Raji (cell line): Measurements from ENCODE around the gene FSD1L.

ENCODE experiments used
- POLR2A ChIP-seq: IDR thresholded peaks from 2 replicates; pipeline ENCODE4 v1.6.1; 2011; ENCODE audit warnings: low read depth, low read length, control low read depth; ENCODE audit not compliant: insufficient read depth

Gene FSD1L

DNA sequence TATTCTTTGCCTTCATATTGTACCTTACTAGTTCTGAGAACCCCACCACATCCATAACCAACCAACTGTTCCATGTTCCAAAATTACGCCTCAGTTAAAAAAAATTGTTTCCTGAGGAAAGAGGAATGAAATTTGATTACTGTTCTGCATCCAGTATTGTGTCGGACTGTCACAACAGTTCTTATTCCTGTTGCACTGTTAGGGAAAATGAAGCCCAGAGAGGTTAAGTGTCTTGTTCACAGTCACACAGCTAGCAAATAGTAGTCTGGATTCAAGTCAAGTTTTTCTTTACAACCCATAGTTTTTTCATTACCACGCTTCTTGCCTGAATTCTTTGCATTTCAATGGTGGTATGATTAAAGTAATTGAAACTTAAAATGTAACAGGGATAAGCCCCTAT is 4.4 kb downstream of the FSD1L start:
- no peak for TF ChIP-seq POLR2A

DNA sequence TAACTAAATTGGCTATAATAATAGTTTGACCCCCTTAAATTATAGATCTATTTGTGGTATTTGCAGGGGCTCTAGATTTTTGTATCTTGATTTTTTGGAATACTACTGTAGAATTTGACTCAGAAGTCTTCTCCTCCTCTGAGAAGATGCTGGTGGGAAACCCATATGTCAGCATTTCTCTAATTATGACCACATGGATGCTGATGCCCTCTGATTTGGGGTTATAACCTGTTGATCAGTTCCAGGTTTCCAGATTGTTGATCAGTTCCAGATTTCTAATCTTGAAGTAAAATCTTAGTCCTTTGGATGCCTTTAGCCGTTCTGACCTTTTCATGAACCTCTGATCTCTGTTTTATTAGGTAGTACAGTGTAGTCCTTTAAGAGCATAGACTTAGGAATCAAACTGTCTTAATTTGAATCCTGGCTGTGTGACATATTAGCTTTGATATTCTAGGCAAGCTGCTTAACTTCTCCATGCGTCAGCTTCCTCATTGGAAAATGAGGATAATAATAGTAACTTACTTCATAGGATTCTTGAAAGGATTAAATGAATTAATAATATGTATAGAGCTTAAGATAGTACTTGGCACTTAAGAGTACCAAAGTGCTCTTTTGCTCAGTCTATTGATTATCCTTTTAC is 8.1 kb downstream of the FSD1L start:
- no peak for TF ChIP-seq POLR2A

DNA sequence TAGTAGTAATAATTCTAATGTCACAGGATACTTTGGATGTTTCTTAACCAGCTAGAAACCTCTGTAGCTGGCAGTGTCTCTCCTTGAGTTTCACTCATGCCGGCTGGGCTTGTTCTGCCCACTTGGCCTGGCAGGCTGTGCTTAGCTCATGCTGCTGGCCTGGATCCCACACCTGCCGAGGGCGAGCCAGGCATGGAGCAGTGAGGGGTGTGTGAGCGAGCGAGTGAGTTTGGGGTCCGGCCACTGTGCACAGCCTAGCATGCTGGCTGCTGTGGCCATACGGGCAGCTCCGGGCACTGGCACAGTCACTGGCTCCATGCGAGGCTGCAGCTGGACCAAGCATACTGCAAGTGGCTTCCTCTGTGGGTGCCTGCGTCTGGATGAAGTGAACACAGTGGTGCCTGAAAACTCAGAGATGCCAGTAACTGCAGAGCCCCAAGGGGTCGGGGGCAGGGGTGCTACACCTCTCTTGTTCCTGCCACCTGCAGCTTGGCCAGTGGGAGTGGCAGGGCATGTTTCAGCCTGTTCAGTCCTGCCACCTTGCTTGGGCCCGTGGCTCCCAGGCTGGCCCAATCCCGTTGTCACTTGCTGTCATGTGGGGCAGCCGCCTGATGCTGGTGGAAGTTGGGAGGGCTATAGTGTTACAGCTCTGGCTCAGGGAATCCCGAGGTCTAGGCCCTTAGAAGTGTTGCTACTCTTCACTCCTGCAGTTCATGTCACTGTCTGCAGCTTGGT is 9.9 kb downstream of the FSD1L start:
- TF ChIP-seq POLR2A = no peak

DNA sequence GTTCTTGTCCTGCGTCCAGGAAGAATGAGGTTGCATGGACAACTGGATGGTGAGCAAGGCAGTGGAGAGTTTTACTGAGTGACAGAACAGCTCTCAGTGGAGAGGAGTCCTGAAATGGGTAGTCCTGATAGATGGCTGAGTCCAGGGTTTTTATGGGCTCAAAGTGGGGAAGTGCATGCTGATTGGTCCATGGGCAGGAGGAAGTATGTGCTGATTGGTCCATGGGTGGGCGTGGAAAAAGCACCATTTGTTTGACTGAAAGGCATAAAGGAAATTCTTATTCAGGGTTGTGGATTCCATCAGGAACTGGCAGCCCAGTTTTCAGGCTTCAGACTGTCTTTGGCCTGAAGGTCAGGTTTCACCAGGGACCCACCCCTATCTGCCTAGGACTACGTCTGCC is 10.6 kb downstream of the FSD1L start:
- no peak for TF ChIP-seq POLR2A

DNA sequence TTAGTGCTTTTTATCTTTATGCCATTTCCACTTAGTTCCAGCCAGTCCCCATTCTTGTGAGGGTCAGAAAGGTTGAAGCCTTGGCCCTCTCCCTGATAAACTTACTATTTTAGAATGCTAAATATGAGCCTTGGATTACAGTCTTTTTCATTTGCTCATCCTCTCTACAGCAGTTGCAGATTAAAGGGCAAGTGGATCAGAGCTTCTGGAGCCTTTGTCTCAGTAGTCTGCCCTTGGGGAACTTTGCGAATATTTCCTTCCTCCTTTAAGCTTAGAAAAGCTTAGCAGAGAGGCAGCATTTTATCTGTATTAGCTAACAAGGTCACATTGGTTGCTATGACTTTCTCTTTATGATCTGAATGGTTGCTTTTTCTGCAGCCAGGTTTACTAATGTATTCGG is 11.5 kb downstream of the FSD1L start:
- no peak for TF ChIP-seq POLR2A

DNA sequence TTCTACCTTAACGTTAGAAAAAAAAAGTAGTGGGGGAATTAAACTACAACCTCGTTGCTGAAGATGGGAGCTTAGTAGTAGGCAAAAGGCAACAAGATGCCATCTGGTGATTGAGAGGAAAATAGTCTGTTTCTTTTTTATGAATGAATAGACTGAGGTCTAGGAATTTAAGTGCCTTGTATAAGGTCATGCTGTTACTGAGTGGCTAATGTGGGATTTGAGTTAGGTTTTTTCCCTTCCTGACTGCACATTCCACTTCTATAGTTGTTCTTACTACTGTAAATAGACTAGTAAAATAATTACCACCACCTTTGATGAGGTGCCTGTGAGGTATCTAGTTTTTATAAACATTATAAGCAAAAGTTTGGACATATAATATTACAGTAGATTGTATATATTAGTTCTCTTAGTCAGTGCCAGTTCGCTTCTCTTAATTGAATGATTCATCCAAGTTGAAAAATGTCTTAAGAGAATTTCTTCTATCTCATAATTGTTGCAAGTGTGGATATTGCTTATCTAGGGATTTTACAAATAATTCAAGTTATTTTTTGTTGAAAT is 19.1 kb downstream of the FSD1L start:
- no peak for TF ChIP-seq POLR2A

DNA sequence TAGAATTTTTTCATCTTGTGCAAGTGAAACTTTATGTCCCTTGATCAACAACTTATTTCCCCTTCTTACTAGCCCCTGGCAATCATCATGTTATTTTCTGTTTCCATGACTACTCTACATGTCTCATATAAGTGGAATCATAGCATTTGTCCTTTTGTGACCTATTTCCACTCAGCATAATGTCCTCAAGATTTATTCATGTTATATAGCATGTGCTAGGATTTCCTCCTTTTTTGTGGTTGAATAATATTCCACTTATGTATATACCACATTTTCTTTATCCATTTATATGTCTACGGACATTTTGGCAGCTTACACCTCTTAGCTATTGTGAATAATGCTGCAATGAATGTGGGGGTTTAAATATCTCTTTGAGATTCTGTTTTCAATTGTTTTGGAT is 21.0 kb downstream of the FSD1L start:
- no peak for TF ChIP-seq POLR2A

DNA sequence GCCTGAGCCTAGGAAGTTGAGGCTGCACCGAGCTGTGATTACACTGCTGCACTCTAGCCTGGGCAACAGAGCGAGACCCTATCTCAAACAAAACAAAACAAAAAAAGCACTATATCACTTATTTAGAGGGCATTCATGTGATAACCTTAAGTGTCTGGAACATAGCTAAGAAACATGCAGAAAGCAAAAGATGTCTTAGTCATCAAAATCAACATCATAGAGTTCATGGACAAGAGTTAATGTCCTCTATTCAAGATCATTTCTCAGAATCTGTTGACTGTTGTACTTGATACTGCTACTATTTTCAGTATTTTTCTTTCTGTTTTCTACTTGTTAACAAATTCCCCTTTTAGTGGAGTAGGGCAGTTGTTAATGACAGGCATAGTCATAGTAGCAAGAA is 25.4 kb downstream of the FSD1L start:
- TF ChIP-seq POLR2A = no peak

DNA sequence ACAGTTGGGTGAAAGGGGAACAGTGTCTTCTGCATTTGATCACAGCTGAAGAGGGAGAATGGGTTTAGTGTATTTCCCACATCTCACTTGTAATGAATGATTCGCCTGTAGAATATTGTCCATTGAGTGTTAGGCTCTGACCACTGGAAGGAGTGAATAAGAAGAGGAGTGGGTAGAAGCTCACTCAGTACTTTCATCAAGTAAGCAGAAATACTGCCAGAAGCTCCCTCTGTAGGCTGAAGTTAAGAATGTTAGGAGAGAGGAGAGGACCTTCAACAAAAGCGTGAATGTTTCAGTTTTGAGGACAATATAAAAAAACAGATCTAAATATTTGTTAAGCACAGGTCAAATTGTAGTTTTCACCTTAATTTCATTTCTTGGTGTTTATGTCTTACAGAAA is 27.5 kb downstream of the FSD1L start:
- no peak for TF ChIP-seq POLR2A

DNA sequence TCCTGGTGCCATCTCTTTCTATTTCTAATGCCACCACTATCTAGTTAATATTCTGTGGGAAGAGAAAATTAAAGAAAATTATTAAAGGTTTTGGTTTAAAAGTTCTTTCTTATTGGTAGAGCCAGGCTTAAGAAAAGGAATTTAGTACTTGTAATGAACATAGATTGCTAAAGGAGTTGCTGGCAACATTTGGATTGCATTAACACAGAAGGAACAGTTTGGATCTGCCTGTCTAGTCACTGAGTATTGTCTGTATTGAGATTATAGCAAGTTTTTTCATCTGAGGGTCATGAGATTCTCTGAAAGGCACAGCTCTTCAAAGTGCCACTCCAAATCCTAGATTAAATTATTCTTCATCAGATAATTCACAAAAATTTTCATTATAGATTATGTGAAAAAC is 32.0 kb downstream of the FSD1L start:
- TF ChIP-seq POLR2A = no peak

DNA sequence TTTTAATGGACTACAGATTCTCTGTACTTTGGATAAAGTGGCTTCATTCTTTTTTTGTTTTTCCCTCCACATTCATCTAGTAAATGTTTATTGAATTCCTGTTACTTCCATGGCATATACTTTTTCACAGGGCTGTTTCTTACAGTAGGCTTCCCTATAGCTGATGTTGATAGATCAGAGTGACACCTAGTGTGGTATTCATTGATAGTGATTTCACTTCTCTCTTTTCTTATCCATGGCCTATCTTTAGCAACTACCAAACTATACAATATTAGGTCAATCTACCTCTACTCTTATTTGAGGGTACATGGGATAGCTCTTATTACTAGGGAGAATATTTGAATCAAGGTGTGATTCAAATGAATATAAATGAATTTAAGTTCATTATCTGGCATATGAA is 35.8 kb downstream of the FSD1L start:
- TF ChIP-seq POLR2A = no peak

DNA sequence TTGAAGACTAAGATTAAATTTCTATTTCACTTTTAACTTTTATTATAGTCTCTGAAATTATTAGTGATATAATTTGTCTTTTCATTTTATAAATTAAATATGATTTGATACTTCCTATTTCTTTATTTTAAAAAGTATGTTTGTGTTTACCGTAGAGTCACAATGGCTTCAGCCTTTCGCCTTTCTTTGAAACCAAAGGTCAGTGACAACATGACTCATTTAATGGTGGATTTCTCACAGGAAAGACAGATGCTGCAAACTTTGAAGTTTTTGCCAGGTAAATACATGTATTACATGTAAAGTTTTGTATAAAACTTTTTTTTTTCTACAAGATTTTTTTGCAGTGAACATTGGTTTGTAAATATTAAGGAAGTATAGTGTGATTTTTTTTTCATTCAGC is 36.4 kb downstream of the FSD1L start:
- TF ChIP-seq POLR2A = no peak

DNA sequence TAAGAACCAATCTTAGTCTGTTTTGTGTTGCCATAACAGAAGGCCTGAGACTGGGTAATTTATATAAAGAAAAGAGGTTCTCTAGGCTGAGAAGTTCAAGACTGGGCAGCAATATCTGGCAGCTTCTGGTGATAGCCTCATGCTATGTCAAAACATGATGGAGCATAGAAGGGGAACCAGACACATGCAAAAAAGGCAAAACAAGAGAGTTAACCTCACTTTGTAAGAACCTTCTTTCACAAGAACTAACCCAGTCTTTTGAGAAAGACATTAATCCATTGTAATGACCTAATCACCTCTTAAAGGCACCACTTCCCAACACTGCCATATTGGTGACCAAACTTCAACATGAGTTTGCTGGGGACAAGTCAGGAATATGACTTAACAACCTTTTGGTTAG is 37.3 kb downstream of the FSD1L start:
- no peak for TF ChIP-seq POLR2A

DNA sequence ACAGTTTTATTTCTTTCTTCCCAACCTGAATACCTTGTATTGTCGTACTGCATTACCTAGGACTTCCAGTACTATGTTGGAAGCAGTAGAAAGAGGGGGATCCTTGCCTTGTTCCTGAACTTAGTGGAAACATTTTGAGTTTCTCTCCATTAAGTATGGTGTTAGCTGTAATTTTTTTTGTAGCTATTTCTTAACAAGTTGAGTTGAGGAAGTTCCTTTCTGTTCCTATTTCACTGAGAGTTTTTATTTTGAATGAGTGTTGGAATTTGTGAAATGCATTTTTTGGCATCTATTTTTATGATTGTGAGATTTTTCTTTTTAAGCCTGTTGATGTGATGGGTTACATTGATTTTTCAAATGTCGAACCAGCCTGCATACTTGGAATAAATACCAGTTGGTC is 49.0 kb downstream of the FSD1L start:
- TF ChIP-seq POLR2A = no peak

DNA sequence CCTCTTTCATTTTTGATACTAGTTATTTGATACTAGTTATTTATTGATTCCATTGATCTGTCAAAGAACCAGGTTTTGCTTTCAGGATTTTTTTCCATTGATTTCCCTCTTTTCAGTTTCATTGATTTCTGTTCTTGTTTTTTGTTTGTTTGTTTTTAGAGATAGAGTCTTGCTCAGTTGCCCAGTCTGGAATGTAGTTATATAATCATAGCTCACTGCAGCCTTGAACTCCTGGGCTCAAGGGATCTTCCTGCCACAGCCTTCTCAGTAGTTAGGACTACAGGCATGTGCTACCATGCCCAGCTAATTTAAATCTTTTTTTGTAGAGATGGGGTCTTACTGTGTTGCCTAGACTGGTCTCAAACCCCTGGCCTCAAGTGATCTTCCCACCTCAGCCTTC is 49.9 kb downstream of the FSD1L start:
- TF ChIP-seq POLR2A = no peak

DNA sequence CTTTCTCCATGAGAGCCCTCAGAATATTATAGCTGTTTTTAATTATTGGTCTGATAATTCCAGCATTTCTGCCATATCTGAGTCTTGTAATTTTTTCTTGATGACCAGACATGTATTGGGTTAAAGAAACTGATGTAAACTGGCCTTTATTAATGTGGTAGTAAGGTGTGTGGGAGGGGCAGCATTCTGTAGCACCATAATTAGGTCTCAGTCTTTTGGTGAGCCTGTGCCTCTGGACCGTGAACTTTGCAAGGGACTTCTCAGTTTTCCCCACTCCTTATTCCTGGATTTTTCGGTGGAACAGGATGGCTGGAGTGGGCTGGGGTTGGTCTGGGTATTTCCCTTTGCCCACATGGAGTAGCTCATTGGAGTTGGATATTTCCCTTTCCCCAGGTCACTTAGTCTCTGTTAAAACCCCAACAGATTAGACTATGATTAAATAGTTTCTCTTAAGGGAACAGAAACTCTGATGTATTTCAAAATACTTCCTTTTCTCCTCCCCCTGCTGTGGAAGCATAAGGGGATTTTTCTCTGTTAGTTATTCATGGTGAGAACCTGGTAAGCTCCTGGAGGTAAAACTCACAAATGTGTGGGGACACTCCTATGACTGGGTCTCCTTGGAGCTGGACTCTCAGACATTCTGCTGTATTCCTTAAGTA is 52.4 kb downstream of the FSD1L start:
- TF ChIP-seq POLR2A = no peak
